Rectal smooth muscle tissue (tissue), 1 donor: Measurements from ENCODE around the gene ARNT2.

ENCODE experiments used
- H3K27ac ChIP-seq: one replicate; pipeline ENCODE4 v1.7.0; 2013; ENCODE audit warnings: low read depth, low read length, inconsistent platforms
- H3K27me3 ChIP-seq: one replicate; pipeline ENCODE4 v1.7.0; 2013; ENCODE audit warnings: low read length; ENCODE audit not compliant: control insufficient read depth, insufficient read depth
- H3K36me3 ChIP-seq: one replicate; pipeline ENCODE4 v1.7.0; 2013; ENCODE audit warnings: low read length; ENCODE audit not compliant: control insufficient read depth, insufficient read depth
- H3K4me1 ChIP-seq: one replicate; pipeline ENCODE4 v1.7.0; 2013; ENCODE audit warnings: low read length; ENCODE audit not compliant: control insufficient read depth, insufficient read depth
- H3K4me3 ChIP-seq: one replicate; pipeline ENCODE4 v1.7.0; 2013; ENCODE audit warnings: low read length
- H3K9ac ChIP-seq: one replicate; pipeline ENCODE4 v1.7.0; 2013; ENCODE audit warnings: low read length

ARNT2 gene

DNA sequence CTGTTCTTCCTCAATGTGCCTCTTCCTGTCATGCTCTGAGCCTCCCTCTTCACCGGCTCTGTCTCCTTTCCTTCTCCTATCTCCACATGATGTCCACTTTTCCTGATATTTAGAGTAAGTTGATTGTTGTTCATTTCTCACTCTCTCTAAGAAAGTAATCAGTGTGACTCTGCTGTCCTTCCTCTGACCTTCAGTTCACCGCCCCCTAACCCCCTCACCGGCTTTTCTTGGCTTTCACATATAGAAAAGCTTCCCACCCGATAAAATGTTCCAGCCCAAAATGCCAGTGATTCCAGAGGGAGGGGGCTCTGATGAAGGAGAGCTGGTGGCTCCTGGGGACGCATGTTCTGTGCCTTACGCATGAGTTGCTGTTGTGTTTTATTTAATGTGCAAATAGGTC, 170.4 kb downstream of the ARNT2 start:
- no peak overlapping the region for H3K4me3 ChIP-seq
- H3K27me3 ChIP-seq, result no peaks in the 10 kb centered on the region
- H3K27ac ChIP-seq, result no peak overlapping the region
- no peaks in the 10 kb centered on the region for H3K36me3 ChIP-seq
- no peaks in the 10 kb centered on the region for H3K4me1 ChIP-seq
- H3K9ac ChIP-seq, result no peak overlapping the region

DNA sequence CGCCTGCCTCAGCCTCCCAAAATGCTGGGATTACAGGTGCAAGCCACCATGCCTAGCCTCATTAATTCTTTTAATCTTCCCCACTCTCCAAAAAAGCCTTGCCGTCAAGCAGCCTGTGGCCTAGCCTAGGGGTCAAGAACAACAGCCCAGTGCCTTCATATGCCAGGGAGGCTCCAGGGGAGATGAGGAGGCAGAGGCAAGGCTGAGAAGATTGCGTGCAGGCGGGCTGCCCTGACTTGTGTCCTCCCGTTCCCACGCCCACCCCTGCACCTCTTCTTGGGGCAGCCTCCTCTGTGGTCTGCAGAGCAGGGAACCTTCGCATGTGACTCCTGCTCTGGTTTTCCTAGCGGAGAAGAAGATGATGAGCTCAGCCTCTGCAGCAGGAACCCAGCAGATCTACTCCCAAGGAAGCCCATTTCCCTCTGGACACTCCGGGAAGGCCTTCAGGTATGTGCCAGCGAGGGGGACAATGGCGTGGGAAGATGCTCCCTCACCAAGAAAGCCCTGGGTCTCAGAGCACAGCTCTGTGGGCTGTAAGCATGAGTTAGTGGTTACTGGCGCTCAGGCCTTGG, 172.4 kb downstream of the ARNT2 start:
- no peaks in the 10 kb centered on the region for H3K4me1 ChIP-seq
- no peak overlapping the region for H3K27ac ChIP-seq
- H3K27me3 ChIP-seq, result no peaks in the 10 kb centered on the region
- H3K36me3 ChIP-seq, result peaks cover 2% of the 10 kb centered on the region
- no peak overlapping the region for H3K4me3 ChIP-seq
- no peak overlapping the region for H3K9ac ChIP-seq

- no peak overlapping the region for H3K4me3 ChIP-seq
- H3K27ac ChIP-seq, result no peak overlapping the region
- no peaks in the 10 kb centered on the region for H3K4me1 ChIP-seq
- H3K36me3 ChIP-seq, result peaks cover 2% of the 10 kb centered on the region
- no peaks in the 10 kb centered on the region for H3K27me3 ChIP-seq
- H3K9ac ChIP-seq, result no peak overlapping the region
Observed at GRCh38 chr15:80577552-80578205, 173.5 kb downstream of the ARNT2 start.

DNA sequence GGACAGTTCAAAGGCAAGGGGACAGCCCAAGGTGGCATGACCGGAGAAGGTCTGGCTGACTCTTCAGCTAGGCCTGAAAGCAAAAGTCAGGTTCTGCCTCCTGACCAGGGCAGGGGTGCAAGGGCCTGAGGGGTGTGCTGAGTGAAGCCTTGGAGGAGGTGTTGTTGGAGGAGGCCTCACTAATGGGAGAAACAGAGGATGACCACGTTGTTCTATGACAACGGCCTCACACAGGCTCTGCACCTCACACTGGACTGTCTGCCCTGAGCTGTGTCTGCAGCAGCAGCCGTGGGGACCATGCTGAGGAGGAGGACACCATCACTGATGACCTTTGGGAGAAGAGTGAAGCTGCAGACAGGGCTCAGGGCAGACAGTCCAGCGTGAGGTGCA, 174.0 kb downstream of the ARNT2 start:
- Histone ChIP-seq H3K4me1 (no peaks in the 10 kb centered on the region), H3K4me3 (no peak overlapping the region), H3K27ac (no peak overlapping the region), H3K27me3 (no peaks in the 10 kb centered on the region), H3K9ac (no peak overlapping the region), H3K36me3 (peaks cover 2% of the 10 kb centered on the region)

GRCh38 chr15:80578871-80579270, 174.7 kb downstream of the ARNT2 start:
- Histone ChIP-seq H3K9ac (no peak overlapping the region), H3K27me3 (no peaks in the 10 kb centered on the region), H3K36me3 (peaks cover 2% of the 10 kb centered on the region), H3K4me1 (no peaks in the 10 kb centered on the region), H3K4me3 (no peak overlapping the region), H3K27ac (no peak overlapping the region)

- Histone ChIP-seq H3K4me3 (no peak overlapping the region), H3K36me3 (peaks cover 2% of the 10 kb centered on the region), H3K27me3 (no peaks in the 10 kb centered on the region), H3K27ac (no peak overlapping the region), H3K4me1 (no peaks in the 10 kb centered on the region), H3K9ac (no peak overlapping the region)
Observed at GRCh38 chr15:80579611-80580010, 175.4 kb downstream of the ARNT2 start.

DNA sequence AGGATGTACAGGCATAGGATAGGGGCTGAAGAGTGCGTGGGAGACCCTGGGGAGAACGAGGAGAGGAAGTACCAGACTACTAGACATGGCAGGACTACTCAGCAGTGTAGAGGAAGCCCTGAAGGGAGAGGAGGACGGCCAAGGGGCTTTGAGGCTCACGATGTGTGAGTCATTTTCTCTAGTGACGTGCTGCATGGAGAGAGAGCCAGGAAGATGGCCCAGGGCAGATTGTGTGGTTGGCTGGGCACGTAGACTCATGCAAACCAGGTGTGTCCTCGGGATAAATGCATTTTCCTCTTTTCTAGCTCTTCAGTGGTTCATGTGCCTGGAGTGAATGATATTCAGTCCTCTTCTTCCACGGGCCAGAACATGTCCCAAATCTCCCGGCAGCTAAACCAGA, 175.9 kb downstream of the ARNT2 start:
- no peaks in the 10 kb centered on the region for H3K27me3 ChIP-seq
- H3K4me1 ChIP-seq, result no peaks in the 10 kb centered on the region
- peaks cover 2% of the 10 kb centered on the region for H3K36me3 ChIP-seq
- no peak overlapping the region for H3K9ac ChIP-seq
- no peak overlapping the region for H3K4me3 ChIP-seq
- no peak overlapping the region for H3K27ac ChIP-seq

- no peak overlapping the region for H3K27ac ChIP-seq
- H3K9ac ChIP-seq, result no peak overlapping the region
- no peaks in the 10 kb centered on the region for H3K27me3 ChIP-seq
- no peak overlapping the region for H3K4me3 ChIP-seq
- no peaks in the 10 kb centered on the region for H3K4me1 ChIP-seq
- peaks cover 2% of the 10 kb centered on the region for H3K36me3 ChIP-seq
Observed at GRCh38 chr15:80580536-80581260, 176.5 kb downstream of the ARNT2 start.

DNA sequence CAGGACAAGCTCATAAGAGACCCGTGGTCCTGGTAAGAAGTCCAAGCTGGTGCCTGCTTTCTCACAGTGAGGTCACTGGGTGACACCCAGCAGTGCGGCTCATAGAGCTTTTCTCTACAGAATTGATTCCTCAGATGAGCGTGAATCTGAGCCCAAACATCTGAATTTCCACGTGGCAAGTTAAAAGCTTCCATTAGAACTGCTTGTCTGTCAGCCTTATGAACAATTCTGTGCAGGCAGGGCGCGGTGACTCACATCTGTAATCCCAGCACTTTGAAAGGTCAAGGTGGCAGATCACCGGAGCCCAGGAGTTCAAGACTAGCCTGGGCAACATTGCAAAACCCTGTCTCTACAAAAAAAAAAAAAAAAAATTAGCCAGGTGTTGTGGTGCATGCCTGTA, 177.8 kb downstream of the ARNT2 start:
- Histone ChIP-seq H3K4me3 (no peak overlapping the region), H3K36me3 (peaks cover 2% of the 10 kb centered on the region), H3K27ac (no peak overlapping the region), H3K27me3 (no peaks in the 10 kb centered on the region), H3K9ac (no peak overlapping the region), H3K4me1 (no peaks in the 10 kb centered on the region)

DNA sequence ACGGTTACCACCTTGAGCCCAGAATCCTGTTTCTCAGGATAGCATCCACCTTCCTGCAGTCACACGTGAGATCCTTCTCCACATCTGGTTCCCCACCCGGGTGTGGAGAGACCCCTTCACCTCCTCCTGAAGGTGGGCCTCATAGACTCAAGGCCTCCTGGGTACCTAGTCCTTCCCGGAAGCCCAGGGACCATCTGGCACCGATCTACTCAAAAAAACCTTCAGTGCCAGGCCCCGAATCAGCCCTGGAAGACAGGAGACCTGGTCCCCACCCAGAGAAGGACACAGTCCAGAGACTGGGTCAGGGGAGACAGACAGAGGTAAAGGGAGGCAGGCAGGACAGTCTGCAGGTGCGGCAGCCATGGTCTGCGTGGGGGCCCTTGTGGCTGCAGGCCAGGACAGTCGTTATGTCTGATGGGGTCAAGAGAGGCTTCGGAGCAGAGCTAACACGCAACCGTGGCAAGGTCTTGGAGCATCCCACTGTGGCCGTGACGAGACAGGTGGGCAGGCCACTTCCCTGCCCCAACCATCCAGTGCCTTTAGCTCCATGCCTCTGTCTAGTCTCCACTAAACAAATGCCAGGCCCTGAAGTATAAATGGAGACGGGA, 178.7 kb downstream of the ARNT2 start:
- H3K9ac ChIP-seq, result no peak overlapping the region
- no peak overlapping the region for H3K4me3 ChIP-seq
- no peaks in the 10 kb centered on the region for H3K27me3 ChIP-seq
- no peaks in the 10 kb centered on the region for H3K4me1 ChIP-seq
- peaks cover 2% of the 10 kb centered on the region for H3K36me3 ChIP-seq
- no peak overlapping the region for H3K27ac ChIP-seq

GRCh38 chr15:80584561-80584964, 180.4 kb downstream of the ARNT2 start:
- Histone ChIP-seq H3K4me3 (no peak overlapping the region), H3K9ac (no peak overlapping the region), H3K4me1 (no peaks in the 10 kb centered on the region), H3K36me3 (peaks cover 2% of the 10 kb centered on the region), H3K27ac (no peak overlapping the region), H3K27me3 (no peaks in the 10 kb centered on the region)

DNA sequence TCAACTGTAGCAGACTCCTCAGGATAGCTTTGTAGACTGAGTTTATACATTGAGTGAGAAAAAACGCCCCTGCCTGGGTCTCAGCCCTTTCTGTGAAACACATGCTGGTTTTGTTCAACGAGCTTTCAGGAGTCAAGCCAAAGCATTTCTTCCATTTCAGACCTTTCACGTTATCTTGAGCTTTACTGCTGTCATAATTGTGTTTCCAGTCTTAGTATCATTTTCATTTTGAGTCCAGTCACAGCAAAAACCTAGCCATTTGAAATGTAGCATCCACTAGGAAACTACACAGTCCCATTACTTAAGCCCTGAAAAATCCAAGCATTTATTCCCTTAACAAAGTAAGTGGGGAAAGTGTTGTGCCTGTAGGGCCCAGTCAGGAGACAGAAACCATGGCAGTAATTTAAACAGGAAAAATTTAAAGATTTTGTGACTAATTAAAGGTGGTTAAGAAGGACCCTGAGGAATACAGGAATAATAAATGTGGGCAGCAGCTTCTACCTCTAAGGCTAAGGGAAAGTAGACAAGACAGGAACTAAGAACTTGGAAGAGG, 180.9 kb downstream of the ARNT2 start:
- Histone ChIP-seq H3K36me3 (peaks cover 2% of the 10 kb centered on the region), H3K4me3 (no peak overlapping the region), H3K27me3 (no peaks in the 10 kb centered on the region), H3K4me1 (no peaks in the 10 kb centered on the region), H3K9ac (no peak overlapping the region), H3K27ac (no peak overlapping the region)
